Immature natural killer cell (primary cell): ENCODE data around the gene CALHM6. TPM values are rescaled to one million over a fixed set of nuclear protein-coding genes. Genes with fewer than 3 reads are reported as not detected.
"Not testable (repeated sequence)": the region's sequence is repeated elsewhere in the genome, so short reads cannot be mapped to it uniquely, and the experiment has no call there.

Experiments used
- DNase-seq, 3 donors: peaks; one replicate each; pipeline ENCODE4 v3.0.0; 2022; ENCODE audit warnings: mixed read lengths in 1 of 3
- H3K27ac Mint-ChIP-seq, 6 donors: one replicate each; pipeline ENCODE4 v1.8.0; 2020; ENCODE audit warnings: mixed read lengths in 6 of 6, mild to moderate bottlenecking in 5 of 6, inconsistent platforms in 4 of 6, moderate library complexity in 3 of 6
- H3K27me3 Mint-ChIP-seq, 3 donors: one replicate each; pipeline ENCODE4 v1.8.0; 2020 to 2021; ENCODE audit warnings: low read depth in 3 of 3, mild to moderate bottlenecking in 3 of 3, mixed read lengths in 3 of 3, moderate library complexity in 3 of 3, inconsistent platforms in 1 of 3
- H3K36me3 Mint-ChIP-seq, 3 donors: one replicate each; pipeline ENCODE4 v1.8.0; 2020; ENCODE audit warnings: mixed read lengths in 3 of 3, inconsistent platforms in 2 of 3, mild to moderate bottlenecking in 2 of 3
- H3K4me1 Mint-ChIP-seq, 2 donors: one replicate each; pipeline ENCODE4 v1.8.0; 2020; ENCODE audit warnings: inconsistent platforms in 2 of 2, mild to moderate bottlenecking in 2 of 2, mixed read lengths in 2 of 2, moderate library complexity in 1 of 2
- H3K4me3 Mint-ChIP-seq, 5 donors: one replicate each; pipeline ENCODE4 v1.8.0; 2020; ENCODE audit warnings: mild to moderate bottlenecking in 5 of 5, mixed read lengths in 5 of 5, inconsistent platforms in 3 of 5, moderate library complexity in 3 of 5
- H3K9me3 Mint-ChIP-seq, 6 donors: one replicate each; pipeline ENCODE4 v1.8.0; 2020; ENCODE audit warnings: mild to moderate bottlenecking in 6 of 6, mixed read lengths in 6 of 6, inconsistent platforms in 4 of 6, moderate library complexity in 3 of 6
- polyA plus RNA-seq, 3 donors: library from polyadenylated mRNA; unstranded; fragments of 300-500 nt; fragmentation: Illumina TruSeq; gene quantifications; one replicate each; pipeline ENCODE4 v1.2.3, GENCODE V29; 2021

Gene CALHM6
- polyA plus RNA-seq, 3 donors from 2014 or later = 26.5 to 107 (median 103) TPM

DNA sequence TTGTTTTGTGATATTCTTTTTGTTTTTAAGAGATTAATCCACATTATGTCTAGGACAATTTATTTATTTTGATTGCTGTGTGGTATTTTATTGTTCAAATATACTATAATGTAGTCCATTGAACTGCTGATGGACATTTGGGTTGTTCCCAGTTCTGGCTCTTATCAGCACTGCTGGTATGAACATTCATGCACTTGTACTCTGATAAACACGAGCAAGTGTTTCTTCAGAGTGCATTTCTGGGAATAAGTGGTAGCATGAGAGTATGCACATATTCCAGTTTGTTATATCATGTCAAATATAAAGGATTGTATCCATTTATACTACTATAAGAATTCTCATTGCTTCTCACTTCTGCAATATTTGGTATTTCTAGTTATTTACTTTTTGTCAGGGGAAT is 7.1 kb downstream of the CALHM6 start:
- Mint-ChIP-seq H3K36me3 (peaks cover 0 to 4% (median 0%) of the 10 kb centered on the region in 3 donors), H3K4me3 (no peak overlapping the region), H3K4me1 (peaks cover 1% of the 10 kb centered on the region in 2 donors), H3K27me3 (peaks cover 0 to 3% (median 0%) of the 10 kb centered on the region in 3 donors), H3K9me3 (no peaks in the 10 kb centered on the region), H3K27ac (no peak overlapping the region)
- no peak for DNase-seq

- Mint-ChIP-seq H3K9me3 (no peaks in the 10 kb centered on the region), H3K4me1 (peaks cover 24 to 25% of the 10 kb centered on the region in 2 donors), H3K4me3 (no peak overlapping the region), H3K36me3 (peaks cover 0 to 4% (median 0%) of the 10 kb centered on the region in 3 donors), H3K27ac (no peak overlapping the region), H3K27me3 (peaks cover 0 to 3% (median 0%) of the 10 kb centered on the region in 3 donors)
- no peak for DNase-seq
These were observed 10.4 kb downstream of the CALHM6 start for GRCh38 chr6:116471531-116471930.

GRCh38 chr6:116472706-116473105 is 11.5 kb downstream of the CALHM6 start:
- no peak for DNase-seq
- no peak overlapping the region for H3K27ac Mint-ChIP-seq
- peaks cover 0 to 4% (median 0%) of the 10 kb centered on the region in 3 donors for H3K36me3 Mint-ChIP-seq
- peaks cover 0 to 3% (median 0%) of the 10 kb centered on the region in 3 donors for H3K27me3 Mint-ChIP-seq
- H3K4me3 Mint-ChIP-seq = no peak overlapping the region
- no peaks in the 10 kb centered on the region for H3K9me3 Mint-ChIP-seq
- peaks cover 30 to 31% of the 10 kb centered on the region in 2 donors for H3K4me1 Mint-ChIP-seq

GRCh38 chr6:116475141-116475540 is 14.0 kb downstream of the CALHM6 start:
- no peaks in the 10 kb centered on the region for H3K9me3 Mint-ChIP-seq
- H3K27ac Mint-ChIP-seq = peak overlapping the region; percentile 70 to 96 (median 90)

DNA sequence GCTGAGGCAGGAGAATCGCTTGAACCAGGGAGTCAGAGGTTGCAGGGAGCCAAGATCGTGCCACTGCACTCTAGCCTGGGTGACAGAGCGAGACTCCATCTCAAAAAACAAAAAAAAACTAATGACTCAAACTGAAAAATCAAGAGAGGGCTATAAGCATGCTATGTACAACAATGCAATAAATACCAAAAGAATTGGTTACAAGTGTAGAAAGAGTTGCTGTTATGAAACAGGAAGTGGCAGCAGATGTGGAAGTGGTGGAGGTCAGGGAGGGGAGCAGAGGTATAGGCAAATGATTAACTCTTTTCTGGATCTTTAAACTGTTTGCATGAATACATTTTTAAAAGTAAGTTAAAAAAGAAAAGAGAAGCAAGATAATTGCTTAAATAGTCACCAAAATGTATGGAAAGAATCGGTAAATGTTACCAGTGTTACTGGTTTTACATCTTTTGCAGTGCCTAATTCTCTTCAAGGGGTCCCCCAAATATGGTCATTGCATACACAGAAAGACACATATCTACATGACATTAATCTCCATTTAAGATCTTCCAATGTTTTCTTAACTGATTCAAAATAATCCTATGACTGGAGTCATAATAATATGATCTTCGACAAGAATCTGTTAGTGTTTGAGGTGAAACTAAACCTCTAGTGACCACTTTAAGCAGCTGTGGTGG is 15.0 kb downstream of the CALHM6 start:
- Mint-ChIP-seq H3K27ac (peak overlapping the region; percentile 70 to 96 (median 90)), H3K36me3 (peaks cover 0 to 4% (median 0%) of the 10 kb centered on the region in 3 donors), H3K4me1 (peaks cover 30 to 31% of the 10 kb centered on the region in 2 donors), H3K9me3 (no peaks in the 10 kb centered on the region), H3K27me3 (peaks cover 0 to 2% (median 0%) of the 10 kb centered on the region in 3 donors), H3K4me3 (peak overlapping the region; percentile 81 to 90 (median 84))
- peak; percentile 48 to 57 (median 55) for DNase-seq

More at GRCh38 chr6:116475141-116475540, 14.0 kb downstream of the CALHM6 start:
- Mint-ChIP-seq H3K27me3 (no peaks in the 10 kb centered on the region), H3K36me3 (peaks cover 0 to 4% (median 0%) of the 10 kb centered on the region in 3 donors), H3K4me3 (peak overlapping the region; percentile 81 to 90 (median 84)), H3K4me1 (peaks cover 30 to 31% of the 10 kb centered on the region in 2 donors)
- DNase-seq = no peak

DNA sequence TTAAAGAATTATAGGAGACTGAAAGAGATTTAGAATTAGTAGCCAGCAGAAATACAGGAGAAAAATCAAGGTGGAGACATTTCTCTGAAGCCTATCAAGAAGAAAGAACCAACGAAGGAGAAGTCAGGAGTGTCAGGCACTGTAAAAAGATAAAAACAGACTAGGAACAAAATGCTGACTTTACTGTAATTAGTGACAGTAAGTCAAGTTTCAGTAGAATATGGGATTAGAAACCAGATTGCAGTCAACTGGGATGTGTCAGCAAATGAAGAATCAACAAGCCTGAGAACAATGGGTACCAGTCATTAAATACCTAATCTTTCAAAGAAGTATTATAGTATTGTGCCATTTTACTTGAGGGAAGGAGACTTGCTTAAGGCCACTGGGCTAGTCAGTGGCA is 21.6 kb downstream of the CALHM6 start:
- Mint-ChIP-seq H3K27me3 (peaks cover 0 to 4% (median 3%) of the 10 kb centered on the region in 3 donors), H3K9me3 (no peaks in the 10 kb centered on the region), H3K4me3 (no peak overlapping the region), H3K27ac (no peak overlapping the region), H3K36me3 (no peaks in the 10 kb centered on the region), H3K4me1 (no peaks in the 10 kb centered on the region)
- no peak for DNase-seq

- H3K27me3 Mint-ChIP-seq = peaks cover 0 to 4% (median 3%) of the 10 kb centered on the region in 3 donors
- H3K27ac Mint-ChIP-seq = no peak overlapping the region
- H3K36me3 Mint-ChIP-seq = no peaks in the 10 kb centered on the region
- H3K4me1 Mint-ChIP-seq = no peaks in the 10 kb centered on the region
- peaks cover 0 to under 1% (median 0%) of the 10 kb centered on the region in 6 donors for H3K9me3 Mint-ChIP-seq
- DNase-seq = no peak
- no peak overlapping the region for H3K4me3 Mint-ChIP-seq
These were observed 22.4 kb downstream of the CALHM6 start for GRCh38 chr6:116483616-116484015.

- H3K36me3 Mint-ChIP-seq = peaks cover 0 to 6% (median 3%) of the 10 kb centered on the region in 3 donors
- DNase-seq = no peak
- no peak overlapping the region for H3K4me3 Mint-ChIP-seq
- peaks cover 0 to 5% (median 0%) of the 10 kb centered on the region in 6 donors for H3K9me3 Mint-ChIP-seq
- H3K27ac Mint-ChIP-seq = no peak overlapping the region
- no peaks in the 10 kb centered on the region for H3K4me1 Mint-ChIP-seq
- peaks cover 2 to 6% (median 5%) of the 10 kb centered on the region in 3 donors for H3K27me3 Mint-ChIP-seq
These were observed 24.5 kb downstream of the CALHM6 start for GRCh38 chr6:116485559-116486184.

GRCh38 chr6:116491610-116492330 is 30.6 kb downstream of the CALHM6 start:
- H3K27me3 Mint-ChIP-seq = peaks cover 3 to 10% (median 6%) of the 10 kb centered on the region in 3 donors
- no peak overlapping the region for H3K4me3 Mint-ChIP-seq
- peaks cover 0 to 5% (median 0%) of the 10 kb centered on the region in 6 donors for H3K9me3 Mint-ChIP-seq

DNA sequence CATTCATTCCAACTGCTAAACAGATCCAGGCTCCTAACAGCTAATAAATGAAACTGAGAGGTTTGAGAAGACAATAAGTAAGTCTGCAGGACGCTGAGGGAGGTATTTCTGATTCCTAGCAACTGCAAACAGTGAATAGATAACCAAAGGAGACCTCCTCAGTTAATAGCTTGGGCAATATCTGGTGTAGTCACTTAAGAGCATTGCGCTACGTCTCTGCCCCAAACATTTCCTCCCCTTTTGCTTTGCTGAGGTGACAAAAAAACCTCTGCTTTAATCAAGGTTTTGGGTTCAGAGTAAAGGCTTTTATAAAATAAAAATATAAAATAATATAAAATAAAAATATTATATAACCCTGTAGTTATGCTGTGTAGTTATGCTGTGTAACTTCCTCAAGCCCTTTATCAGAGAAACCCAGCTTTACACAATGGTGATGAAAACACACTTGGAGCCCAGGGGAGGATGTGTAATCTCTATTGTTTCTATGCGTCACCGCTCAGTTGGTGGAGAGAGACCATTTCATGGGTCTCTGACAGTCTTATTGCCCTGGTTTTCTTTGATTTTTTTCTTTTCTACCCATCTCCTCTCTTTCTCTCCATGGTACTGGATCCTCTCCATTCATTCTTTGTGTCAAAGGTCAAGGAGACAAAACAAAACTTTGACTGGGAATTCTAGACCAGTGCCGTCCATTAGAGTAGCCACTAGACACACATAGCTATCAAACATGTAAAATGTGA is 31.3 kb downstream of the CALHM6 start:
- Mint-ChIP-seq H3K9me3 (peaks cover 0 to 5% (median 0%) of the 10 kb centered on the region in 6 donors), H3K36me3 (peaks cover 0 to 13% (median 7%) of the 10 kb centered on the region in 3 donors)

More at GRCh38 chr6:116491610-116492330, 30.6 kb downstream of the CALHM6 start:
- no peaks in the 10 kb centered on the region for H3K4me1 Mint-ChIP-seq
- peaks cover 0 to 13% (median 7%) of the 10 kb centered on the region in 3 donors for H3K36me3 Mint-ChIP-seq
- H3K27ac Mint-ChIP-seq = no peak overlapping the region
- no peak for DNase-seq

GRCh38 chr6:116495161-116495560 is 34.0 kb downstream of the CALHM6 start:
- H3K4me3 Mint-ChIP-seq, H3K27ac Mint-ChIP-seq, H3K27me3 Mint-ChIP-seq, H3K9me3 Mint-ChIP-seq, DNase-seq, H3K4me1 Mint-ChIP-seq: not testable (repeated sequence)
- H3K36me3 Mint-ChIP-seq = peaks cover 0 to 12% (median 4%) of the 10 kb centered on the region in 3 donors

More for the DNA sequence above, 31.3 kb downstream of the CALHM6 start:
- Mint-ChIP-seq H3K27ac (no peak overlapping the region), H3K4me3 (no peak overlapping the region), H3K27me3 (peaks cover 3 to 10% (median 6%) of the 10 kb centered on the region in 3 donors), H3K4me1 (no peaks in the 10 kb centered on the region)
- no peak for DNase-seq

- H3K27ac Mint-ChIP-seq = no peak overlapping the region
These were observed 36.0 kb downstream of the CALHM6 start for GRCh38 chr6:116497113-116497676.

GRCh38 chr6:116500969-116501433 is 39.8 kb downstream of the CALHM6 start:
- peaks cover 0 to 7% (median 4%) of the 10 kb centered on the region in 3 donors for H3K27me3 Mint-ChIP-seq
- H3K4me3 Mint-ChIP-seq = no peak overlapping the region
- no peak overlapping the region for H3K27ac Mint-ChIP-seq
- H3K9me3 Mint-ChIP-seq = peaks cover 0 to 3% (median 0%) of the 10 kb centered on the region in 6 donors
- no peaks in the 10 kb centered on the region for H3K4me1 Mint-ChIP-seq
- H3K36me3 Mint-ChIP-seq = peaks cover 0 to 5% (median 0%) of the 10 kb centered on the region in 3 donors
- DNase-seq = no peak

More at GRCh38 chr6:116497113-116497676, 36.0 kb downstream of the CALHM6 start:
- H3K9me3 Mint-ChIP-seq = no peaks in the 10 kb centered on the region
- peaks cover 0 to 4% (median 4%) of the 10 kb centered on the region in 3 donors for H3K36me3 Mint-ChIP-seq
- no peak overlapping the region for H3K4me3 Mint-ChIP-seq
- DNase-seq = no peak
- H3K4me1 Mint-ChIP-seq = no peaks in the 10 kb centered on the region
- H3K27me3 Mint-ChIP-seq = peaks cover 0 to 4% (median 1%) of the 10 kb centered on the region in 3 donors
